Natural killer cell (primary cell): ENCODE data around the gene ZNF200. TPM values are rescaled to one million over a fixed set of nuclear protein-coding genes. Genes with fewer than 3 reads are reported as not detected.

Source experiments
- ATAC-seq, 3 donors: fragments of 150-1000 bp in 2 of 3; fragments of 200-7000 bp in 1 of 3; cut with Tn5 transposase; 1 replicate in 1 of 3; 2 replicates in 2 of 3; pipeline ENCODE4 v1.10.0; 2021; ENCODE audit warnings: mild to moderate bottlenecking in 2 of 3, moderate library complexity in 2 of 3
- DNase-seq, 2 donors: peaks; one replicate each; pipeline versions ENCODE4 v3.0.0 to v3.0.0-alpha.2; 2013 to 2021; ENCODE audit warnings: mixed read lengths in 1 of 2
- H3K27ac ChIP-seq: one replicate; pipeline ENCODE4 v1.5.1; 2013; ENCODE audit warnings: mild to moderate bottlenecking, low read length
- H3K27me3 ChIP-seq: one replicate; pipeline ENCODE4 v1.6.1; 2013; ENCODE audit warnings: low read length; ENCODE audit not compliant: control insufficient read depth, insufficient read depth
- H3K36me3 ChIP-seq: one replicate; pipeline ENCODE4 v1.6.1; 2013; ENCODE audit warnings: low read length; ENCODE audit not compliant: control insufficient read depth, insufficient read depth
- H3K4me1 ChIP-seq: one replicate; pipeline ENCODE4 v1.6.1; 2013; ENCODE audit warnings: low read length; ENCODE audit not compliant: control insufficient read depth, insufficient read depth
- H3K4me3 ChIP-seq: one replicate; pipeline ENCODE4 v1.5.1; 2013; ENCODE audit warnings: low read length
- H3K9me3 ChIP-seq: one replicate; pipeline ENCODE4 v1.6.1; 2013; ENCODE audit warnings: low read length; ENCODE audit not compliant: control insufficient read depth, insufficient read depth
- H3K27ac Mint-ChIP-seq, 2 donors: one replicate each; pipeline ENCODE4 v1.8.0; 2022; ENCODE audit warnings: mild to moderate bottlenecking in 2 of 2, mixed read lengths in 2 of 2, moderate library complexity in 1 of 2
- H3K27me3 Mint-ChIP-seq, 2 donors: one replicate each; pipeline ENCODE4 v1.8.0; 2022; ENCODE audit warnings: low read depth in 2 of 2, mixed read lengths in 2 of 2
- H3K36me3 Mint-ChIP-seq: one replicate; pipeline ENCODE4 v1.8.0; 2022; ENCODE audit warnings: mixed read lengths
- H3K4me1 Mint-ChIP-seq, 2 donors: one replicate each; pipeline ENCODE4 v1.8.0; 2022; ENCODE audit warnings: mixed read lengths in 2 of 2
- H3K4me3 Mint-ChIP-seq: one replicate; pipeline ENCODE4 v1.8.0; 2022; ENCODE audit warnings: mild to moderate bottlenecking, moderate library complexity, mixed read lengths
- H3K9me3 Mint-ChIP-seq, 2 donors: one replicate each; pipeline ENCODE4 v1.8.0; 2022; ENCODE audit warnings: mixed read lengths in 2 of 2
- WGBS: methylation state at CpG from one replicate; pipeline ENCODE4 v1.1.7; 2013; ENCODE audit warnings: missing lambda C conversion rate; ENCODE audit not compliant: insufficient coverage; 5-methylcytosine and 5-hydroxymethylcytosine counted together
- intact Hi-C: fragments of 100-400 bp; cut with micrococcal nuclease; formaldehyde crosslinking; loops from one replicate; pipeline ENCODE4 v1.14.2; 2022
- total RNA-seq, 4 donors: library from RNA; stranded (reverse); fragments of 120-200 nt in 1 of 4; gene quantifications; one replicate each; pipeline versions ENCODE4 v1.2.3 to v1.2.4, GENCODE V29; 2013 to 2022
- TF ChIP-seq, protein P1 (sequence below): fragments of 200-600 bp; IDR thresholded peaks from one replicate; pipeline ENCODE4 v1.8.0; 2022; ENCODE audit warnings: antibody characterized with exemption

The ZNF200 gene
- total RNA-seq, 3 donors from 2014 or later (not counting 1 experiment from before 2014, with no cell fraction given): 5.3 to 10.9 (median 5.6) TPM

DNA sequence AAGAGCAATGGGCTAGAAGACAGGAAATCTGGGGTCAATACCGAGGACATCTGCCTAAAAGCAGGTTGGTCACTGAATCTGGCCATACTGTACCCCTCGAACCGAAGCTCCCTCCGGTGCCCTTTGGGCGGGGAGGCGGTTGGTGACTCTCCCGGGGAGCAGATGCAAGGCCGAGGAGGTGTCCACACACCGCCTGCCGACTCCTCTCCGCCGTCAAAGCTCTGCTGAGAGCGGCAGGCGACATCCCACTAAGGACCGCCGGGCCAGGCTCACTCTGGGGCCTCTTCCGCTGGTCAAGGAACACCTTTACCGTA, 458 bp downstream of the ZNF200 start:
- WGBS: under 1% methylated on average over 18 of the region's 18 CpGs

DNA sequence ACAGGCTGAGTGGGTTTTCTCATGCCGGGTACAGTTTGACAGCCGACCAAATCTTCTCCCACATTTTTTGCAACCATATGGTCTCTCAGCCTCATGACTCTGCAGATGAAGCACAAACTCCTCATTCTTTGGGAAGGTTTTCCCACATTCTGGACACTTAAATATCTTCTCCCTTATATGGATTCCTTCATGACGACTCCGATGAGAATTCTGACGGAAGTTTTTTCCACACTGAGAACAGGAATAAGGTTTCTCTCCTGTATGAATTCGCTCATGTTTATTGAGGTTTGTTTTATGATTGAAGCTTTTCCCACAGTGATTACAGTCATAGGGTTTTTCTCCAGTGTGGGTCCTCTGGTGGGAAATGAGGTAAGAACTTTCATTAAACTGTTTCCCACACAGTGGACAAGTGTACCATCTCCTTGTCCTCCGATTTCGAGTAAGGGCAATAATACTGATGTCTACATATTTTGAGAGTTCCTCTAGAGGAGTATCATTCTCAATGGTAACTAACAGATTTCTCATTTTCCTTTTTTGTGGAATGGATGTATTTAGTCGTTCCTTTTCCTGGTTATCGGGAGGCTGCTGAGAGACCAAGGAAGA, 10.9 kb downstream of the ZNF200 start:
- Mint-ChIP-seq H3K27ac (no peak overlapping the region), H3K36me3 (peaks cover 54% of the 10 kb centered on the region), H3K4me1 (no peaks in the 10 kb centered on the region), H3K9me3 (peaks cover 11 to 23% of the 10 kb centered on the region in 2 donors), H3K27me3 (no peaks in the 10 kb centered on the region), H3K4me3 (no peak overlapping the region)
- intact Hi-C loops: no loop called here
- H3K4me1 ChIP-seq: no peaks in the 10 kb centered on the region
- H3K27ac ChIP-seq: no peak overlapping the region
- TF ChIP-seq, protein P1, sequence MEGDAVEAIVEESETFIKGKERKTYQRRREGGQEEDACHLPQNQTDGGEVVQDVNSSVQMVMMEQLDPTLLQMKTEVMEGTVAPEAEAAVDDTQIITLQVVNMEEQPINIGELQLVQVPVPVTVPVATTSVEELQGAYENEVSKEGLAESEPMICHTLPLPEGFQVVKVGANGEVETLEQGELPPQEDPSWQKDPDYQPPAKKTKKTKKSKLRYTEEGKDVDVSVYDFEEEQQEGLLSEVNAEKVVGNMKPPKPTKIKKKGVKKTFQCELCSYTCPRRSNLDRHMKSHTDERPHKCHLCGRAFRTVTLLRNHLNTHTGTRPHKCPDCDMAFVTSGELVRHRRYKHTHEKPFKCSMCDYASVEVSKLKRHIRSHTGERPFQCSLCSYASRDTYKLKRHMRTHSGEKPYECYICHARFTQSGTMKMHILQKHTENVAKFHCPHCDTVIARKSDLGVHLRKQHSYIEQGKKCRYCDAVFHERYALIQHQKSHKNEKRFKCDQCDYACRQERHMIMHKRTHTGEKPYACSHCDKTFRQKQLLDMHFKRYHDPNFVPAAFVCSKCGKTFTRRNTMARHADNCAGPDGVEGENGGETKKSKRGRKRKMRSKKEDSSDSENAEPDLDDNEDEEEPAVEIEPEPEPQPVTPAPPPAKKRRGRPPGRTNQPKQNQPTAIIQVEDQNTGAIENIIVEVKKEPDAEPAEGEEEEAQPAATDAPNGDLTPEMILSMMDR: no peak
- H3K4me3 ChIP-seq: no peak overlapping the region
- ATAC-seq (no peak), DNase-seq (no peak)
- peaks cover 47% of the 10 kb centered on the region for H3K36me3 ChIP-seq
- 100% methylated on average over 8 of the region's 10 CpGs for WGBS
- peaks cover 54% of the 10 kb centered on the region for H3K9me3 ChIP-seq
- no peaks in the 10 kb centered on the region for H3K27me3 ChIP-seq

More for the DNA sequence above, 458 bp downstream of the ZNF200 start:
- DNase-seq (no peak), ATAC-seq (no peak)
- peaks cover 34% of the 10 kb centered on the region for H3K36me3 ChIP-seq
- Mint-ChIP-seq H3K27ac (peak overlapping the region; percentile 94), H3K9me3 (peaks cover 0 to 2% of the 10 kb centered on the region in 2 donors), H3K36me3 (peaks cover 28% of the 10 kb centered on the region), H3K4me1 (peaks cover 29 to 34% of the 10 kb centered on the region in 2 donors), H3K27me3 (no peaks in the 10 kb centered on the region), H3K4me3 (peak overlapping the region; percentile 92)
- H3K27ac ChIP-seq: peak overlapping the region; percentile 98
- no peaks in the 10 kb centered on the region for H3K27me3 ChIP-seq
- H3K4me3 ChIP-seq: peak overlapping the region; percentile 97
- intact Hi-C loops: no loop called here
- H3K4me1 ChIP-seq: peaks cover 18% of the 10 kb centered on the region
- TF ChIP-seq, protein P1: no peak
- H3K9me3 ChIP-seq: peaks cover 3% of the 10 kb centered on the region

DNA sequence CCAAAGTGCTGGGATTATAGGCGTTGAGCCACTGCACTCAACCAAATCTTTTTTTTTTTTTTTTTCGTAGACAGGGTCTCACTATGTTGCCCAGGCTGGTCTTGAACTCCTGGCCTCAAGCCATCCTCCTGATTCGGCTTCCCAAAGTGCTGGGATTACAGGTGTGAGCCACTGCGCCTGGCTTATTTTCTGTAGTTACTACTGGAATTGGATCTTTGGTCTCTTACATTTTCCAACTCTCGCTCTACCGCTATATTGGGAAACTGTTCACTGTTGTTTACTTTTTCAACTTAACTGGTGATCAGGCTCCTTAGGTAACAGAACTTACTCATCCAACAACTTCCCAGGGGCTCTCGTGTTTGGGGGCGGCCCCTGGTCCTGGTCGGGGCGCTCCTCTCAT, 14.1 kb downstream of the ZNF200 start:
- Mint-ChIP-seq H3K36me3 (peaks cover 31% of the 10 kb centered on the region), H3K4me3 (no peak overlapping the region), H3K4me1 (peaks cover 6 to 18% of the 10 kb centered on the region in 2 donors), H3K9me3 (peaks cover 6 to 10% of the 10 kb centered on the region in 2 donors), H3K27me3 (no peaks in the 10 kb centered on the region), H3K27ac (no peak overlapping the region)
- ATAC-seq: no peak
- Histone ChIP-seq H3K9me3 (peaks cover 44% of the 10 kb centered on the region), H3K4me3 (no peak overlapping the region), H3K4me1 (peaks cover 10% of the 10 kb centered on the region), H3K27me3 (no peaks in the 10 kb centered on the region), H3K27ac (no peak overlapping the region), H3K36me3 (peaks cover 18% of the 10 kb centered on the region)
- TF ChIP-seq, protein P1: no peak
- intact Hi-C loops: no loop called here
- 85% methylated on average over 9 of the region's 10 CpGs for WGBS
- DNase-seq: no peak

DNA sequence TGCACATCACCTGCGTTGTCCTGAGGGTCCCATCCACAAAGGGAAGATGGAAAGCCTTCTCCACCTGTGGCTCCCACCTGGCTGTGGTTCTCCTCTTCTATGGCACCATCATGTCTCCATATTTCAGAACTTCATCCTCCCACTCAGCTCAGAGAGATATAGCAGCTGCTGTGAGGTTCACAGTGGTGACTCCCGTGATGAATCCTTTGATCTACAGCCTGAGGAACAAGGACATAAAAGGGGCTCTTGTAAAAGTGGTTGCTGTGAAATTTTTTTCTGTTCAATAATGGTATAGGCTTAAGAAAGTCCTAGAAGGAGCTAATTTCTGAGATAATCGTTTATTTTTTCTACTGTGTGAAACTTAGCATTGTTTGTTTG, 18.7 kb downstream of the ZNF200 start:
- Histone ChIP-seq H3K36me3 (no peaks in the 10 kb centered on the region), H3K27ac (peak overlapping the region; percentile 87), H3K9me3 (peaks cover 5% of the 10 kb centered on the region), H3K4me3 (no peak overlapping the region), H3K4me1 (peaks cover 36% of the 10 kb centered on the region), H3K27me3 (no peaks in the 10 kb centered on the region)
- peak in 1 of 2 donors; percentile 52 for DNase-seq
- H3K4me1 Mint-ChIP-seq: peaks cover 40 to 52% of the 10 kb centered on the region in 2 donors
- intact Hi-C loops: no loop called here
- H3K36me3 Mint-ChIP-seq: no peaks in the 10 kb centered on the region
- 55% methylated on average over 3 of the region's 3 CpGs for WGBS
- H3K9me3 Mint-ChIP-seq: peaks cover 0 to 3% of the 10 kb centered on the region in 2 donors
- TF ChIP-seq, protein P1: no peak
- peak overlapping the region; percentile 64 to 88 for H3K27ac Mint-ChIP-seq
- H3K4me3 Mint-ChIP-seq: peak overlapping the region; percentile 69
- no peaks in the 10 kb centered on the region for H3K27me3 Mint-ChIP-seq
- no peak for ATAC-seq
